Stimulated activated CD8-positive, alpha-beta memory T cell treated with anti-CD3 and anti-CD28 coated beads, Interleukin-4, amount 100 ng/mL, for 48 hours (primary cell): Measurements from ENCODE around the gene ERGIC3.
"Not testable (repeated sequence)": the region's sequence is repeated elsewhere in the genome, so short reads cannot be mapped to it uniquely, and the experiment has no call there.

Experiments used
- DNase-seq: peaks from one replicate; pipeline ENCODE4 v3.0.0-alpha.2; 2020

The ERGIC3 gene

DNA sequence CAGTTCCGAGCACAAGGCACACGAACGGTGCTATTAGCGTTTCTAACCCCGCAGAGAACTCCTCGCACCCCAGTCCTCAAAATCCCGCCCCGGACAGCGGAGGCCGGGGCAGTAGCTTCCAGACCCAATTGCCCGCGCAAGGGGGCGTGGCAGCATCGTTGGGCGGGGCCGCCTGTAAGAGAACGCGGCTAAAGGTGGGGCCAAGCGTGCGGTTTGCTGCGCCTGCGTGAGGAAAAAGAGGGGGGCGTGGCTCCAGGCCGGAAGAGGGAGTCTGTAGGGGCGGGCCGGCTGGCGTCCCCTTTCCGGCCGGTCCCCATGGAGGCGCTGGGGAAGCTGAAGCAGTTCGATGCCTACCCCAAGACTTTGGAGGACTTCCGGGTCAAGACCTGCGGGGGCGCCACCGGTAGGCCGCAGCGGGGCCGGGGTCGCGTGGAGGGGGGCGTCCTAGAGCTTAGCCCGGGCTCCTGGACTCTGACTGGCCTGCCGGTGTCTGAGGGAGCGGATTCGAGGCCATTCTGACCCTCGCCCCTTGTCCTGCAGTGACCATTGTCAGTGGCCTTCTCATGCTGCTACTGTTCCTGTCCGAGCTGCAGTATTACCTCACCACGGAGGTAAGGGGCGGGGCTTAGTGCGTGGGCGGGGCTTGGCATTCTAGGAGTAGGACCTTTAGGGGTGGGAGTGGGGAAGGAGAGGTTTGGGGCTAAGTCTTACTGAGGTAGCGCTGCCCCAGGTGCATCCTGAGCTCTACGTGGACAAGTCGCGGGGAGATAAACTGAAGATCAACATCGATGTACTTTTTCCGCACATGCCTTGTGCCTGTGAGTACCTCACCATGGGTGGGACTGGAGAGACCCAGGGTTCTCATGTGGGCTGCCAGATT, at the start of gene ERGIC3:
ERGIC3 (plus strand) TSS at position 296 of the 880 bp plus-strand sequence; CDS start at position 316, 20 bp downstream.
- DNase-seq, result peak; percentile 99

- DNase-seq, result no peak
Observed at GRCh38 chr20:35492352-35492751, 49.5 kb upstream of the ERGIC3 start.

- DNase-seq, result no peak
Observed at GRCh38 chr20:35496481-35496880, 45.4 kb upstream of the ERGIC3 start.

- no peak for DNase-seq
Observed at GRCh38 chr20:35497320-35497719, 44.6 kb upstream of the ERGIC3 start.

DNA sequence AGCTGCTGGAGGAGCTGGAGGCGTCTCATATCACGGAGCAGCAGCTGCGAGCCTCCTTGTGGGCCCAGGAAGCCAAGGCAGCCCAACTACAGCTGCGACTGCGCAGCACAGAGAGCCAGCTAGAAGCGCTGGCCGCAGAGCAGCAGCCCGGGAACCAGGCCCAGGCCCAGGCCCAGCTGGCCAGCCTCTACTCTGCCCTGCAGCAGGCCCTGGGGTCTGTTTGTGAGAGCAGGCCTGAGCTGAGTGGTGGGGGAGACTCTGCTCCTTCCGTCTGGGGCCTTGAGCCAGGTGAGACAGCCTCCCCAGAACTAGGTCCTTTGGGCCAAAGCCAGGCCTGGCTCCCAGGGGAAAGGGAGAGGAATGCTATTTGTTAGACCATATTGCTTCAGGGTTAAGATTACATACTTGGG, 44.1 kb upstream of the ERGIC3 start:
- DNase-seq, result no peak

DNA sequence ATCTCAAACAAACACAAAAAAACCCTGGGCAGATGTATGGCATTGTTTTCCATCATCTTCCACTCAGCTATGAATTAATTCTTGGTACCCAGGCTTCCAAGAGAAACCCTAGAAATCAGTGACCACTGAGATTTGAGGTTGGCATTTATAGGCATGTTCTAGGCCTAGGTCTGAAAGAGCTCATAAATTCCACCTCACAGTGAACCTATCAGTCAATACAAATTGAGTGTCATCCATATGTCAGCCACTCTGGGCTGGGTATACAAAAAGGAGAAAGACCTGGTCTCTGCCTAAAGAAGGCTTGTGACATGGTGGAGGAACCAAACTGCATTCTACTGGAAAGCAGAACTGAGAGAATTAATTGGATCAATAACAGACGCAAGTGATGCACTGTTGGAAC, 42.6 kb upstream of the ERGIC3 start:
- no peak for DNase-seq

DNA sequence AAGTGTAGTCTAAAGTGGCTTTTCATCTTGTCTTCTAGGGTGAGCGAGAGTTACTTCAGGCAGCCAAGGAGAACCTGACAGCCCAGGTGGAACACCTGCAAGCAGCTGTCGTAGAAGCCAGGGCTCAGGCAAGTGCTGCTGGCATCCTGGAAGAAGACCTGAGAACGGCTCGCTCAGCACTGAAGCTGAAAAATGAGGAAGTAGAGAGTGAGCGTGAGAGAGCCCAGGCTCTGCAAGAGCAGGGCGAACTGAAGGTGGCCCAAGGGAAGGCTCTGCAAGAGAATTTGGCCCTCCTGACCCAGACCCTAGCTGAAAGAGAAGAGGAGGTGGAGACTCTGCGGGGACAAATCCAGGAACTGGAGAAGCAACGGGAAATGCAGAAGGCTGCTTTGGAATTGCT, 39.5 kb upstream of the ERGIC3 start:
- no peak for DNase-seq

- no peak for DNase-seq
Observed at GRCh38 chr20:35503281-35503680, 38.6 kb upstream of the ERGIC3 start.

- DNase-seq, result no peak
Observed at GRCh38 chr20:35503841-35504561, 37.9 kb upstream of the ERGIC3 start.

- no peak for DNase-seq
Observed at GRCh38 chr20:35504751-35505150, 37.1 kb upstream of the ERGIC3 start.

- no peak for DNase-seq
Observed at GRCh38 chr20:35506179-35506578, 35.7 kb upstream of the ERGIC3 start.

DNA sequence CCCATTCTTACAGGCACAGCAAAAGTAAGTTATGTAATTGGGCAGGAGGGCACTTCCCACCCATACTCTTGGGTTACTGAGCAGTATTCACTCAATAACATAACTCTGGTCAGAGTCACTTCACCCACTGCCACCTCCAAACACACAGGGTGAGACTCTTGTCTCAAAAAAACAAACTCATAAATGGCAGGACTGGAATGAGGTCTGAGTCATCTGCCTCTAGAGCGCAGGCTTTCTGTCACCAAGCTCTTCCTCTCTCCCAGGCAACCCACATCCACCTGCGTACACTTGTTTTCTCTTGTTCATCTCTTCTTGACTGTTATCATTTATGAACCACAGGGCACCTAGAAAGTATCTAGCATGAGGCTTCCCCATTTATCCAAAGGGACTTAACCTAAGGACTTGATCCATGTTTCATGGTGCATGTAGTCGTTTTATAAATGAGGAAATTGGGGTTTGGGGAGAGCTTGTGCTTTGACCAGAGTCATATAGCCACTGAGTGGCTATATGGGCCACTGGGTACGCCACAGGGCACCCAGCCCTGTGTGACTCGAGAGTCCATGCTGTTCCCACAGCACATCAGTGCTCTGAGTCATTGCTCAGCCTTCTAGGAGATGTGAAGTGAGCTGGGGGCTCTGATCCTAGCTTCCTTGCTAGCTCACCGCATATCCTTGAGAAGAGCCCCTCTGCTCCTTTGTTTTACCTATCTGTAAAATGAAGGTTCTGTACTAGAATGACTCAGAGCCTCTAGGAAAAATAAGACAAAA, 34.8 kb upstream of the ERGIC3 start:
- no peak for DNase-seq

DNA sequence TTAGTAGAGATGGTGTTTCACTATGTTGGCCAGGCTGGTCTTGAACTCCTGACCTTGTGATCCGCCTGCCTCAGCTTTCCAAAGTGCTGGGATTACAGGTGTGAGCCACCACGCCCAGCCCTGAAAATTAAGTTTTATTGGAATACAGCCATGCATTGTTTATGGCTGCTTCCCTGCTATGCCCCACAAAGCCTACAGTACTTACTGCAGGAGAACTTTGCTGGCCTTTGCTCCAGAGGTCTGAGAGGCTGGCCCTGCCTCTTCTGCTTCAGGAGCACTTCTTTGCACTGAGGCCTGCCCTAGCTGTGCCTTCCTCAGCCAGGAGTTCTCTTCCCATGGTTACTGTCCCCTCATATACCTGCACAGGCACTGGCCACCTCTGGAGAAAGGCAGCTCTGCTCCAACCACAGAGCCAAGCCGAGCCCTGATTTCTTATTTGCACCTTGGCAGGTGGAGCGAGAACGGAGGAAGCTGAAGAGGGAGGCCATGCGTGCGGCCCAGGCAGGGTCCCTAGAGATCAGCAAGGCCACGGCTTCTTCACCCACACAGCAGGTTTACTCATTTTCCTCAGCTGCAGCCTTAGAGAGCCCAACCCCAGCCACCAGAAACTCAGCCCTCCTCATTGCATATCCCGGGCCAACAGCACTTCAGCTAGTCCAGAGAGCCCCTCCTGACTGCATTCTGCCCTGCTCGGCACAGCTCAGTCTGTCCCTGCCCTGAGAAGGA, 33.2 kb upstream of the ERGIC3 start:
- no peak for DNase-seq

DNA sequence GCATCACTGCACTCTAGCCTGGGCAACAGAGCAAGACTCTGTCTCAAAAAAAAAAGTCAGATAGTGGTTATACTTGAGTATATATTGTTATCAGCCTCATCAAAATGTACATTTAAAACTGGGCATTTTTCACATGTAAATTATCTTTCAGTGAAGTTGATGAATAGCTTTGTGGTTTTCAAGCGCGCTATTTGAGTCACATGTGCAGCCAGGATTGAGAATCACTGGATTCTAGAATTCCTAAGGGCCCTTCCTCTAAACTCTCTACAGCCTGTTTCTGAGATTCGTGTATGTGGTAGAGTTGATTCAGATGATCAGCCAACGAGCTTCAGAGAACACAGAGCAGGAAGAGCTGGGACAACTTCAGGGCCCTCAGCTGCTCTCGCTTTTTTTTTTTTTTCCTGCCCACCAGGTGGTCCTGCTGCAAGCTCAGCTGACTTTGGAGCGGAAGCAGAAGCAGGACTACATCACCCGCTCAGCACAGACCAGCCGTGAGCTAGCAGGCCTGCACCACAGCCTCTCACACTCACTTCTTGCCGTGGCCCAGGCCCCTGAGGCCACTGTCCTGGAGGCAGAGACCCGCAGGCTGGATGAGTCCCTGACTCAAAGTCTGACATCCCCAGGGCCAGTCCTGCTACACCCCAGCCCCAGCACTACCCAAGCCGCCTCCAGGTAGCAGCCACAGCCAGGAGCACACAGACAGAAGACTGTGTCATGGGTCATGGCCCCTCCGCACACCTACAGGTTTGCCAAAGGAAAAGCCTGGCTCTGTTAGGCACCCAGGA, 30.7 kb upstream of the ERGIC3 start:
- no peak for DNase-seq

DNA sequence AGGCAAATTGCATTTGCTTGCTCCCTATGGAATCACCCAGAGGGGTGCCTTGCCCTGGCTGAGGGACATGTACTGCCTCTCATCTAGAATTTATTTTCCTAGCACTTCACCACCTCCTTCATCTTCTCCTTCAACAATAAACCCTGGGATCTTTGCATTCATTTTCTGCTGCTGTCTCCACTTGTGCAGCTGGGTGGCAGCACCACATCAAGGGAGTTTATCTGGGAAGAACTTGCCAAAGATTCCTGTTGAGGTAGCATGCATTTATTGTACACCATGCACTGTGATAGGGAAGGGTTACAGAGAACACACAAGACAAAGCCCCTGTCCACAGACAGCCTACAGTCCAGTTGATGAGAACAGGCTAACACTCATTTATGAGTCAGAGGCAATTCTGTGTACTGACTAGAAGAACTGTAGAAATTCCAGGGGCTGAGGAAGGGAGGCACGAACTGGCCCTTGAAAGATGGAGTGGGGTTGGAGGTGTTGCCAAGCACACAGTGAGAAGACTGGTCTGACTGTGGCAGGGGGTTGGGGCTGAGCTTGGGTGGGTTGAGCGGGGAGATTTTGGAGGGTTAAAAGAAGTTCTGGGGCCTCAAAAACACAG, 30.0 kb upstream of the ERGIC3 start:
- no peak for DNase-seq

DNA sequence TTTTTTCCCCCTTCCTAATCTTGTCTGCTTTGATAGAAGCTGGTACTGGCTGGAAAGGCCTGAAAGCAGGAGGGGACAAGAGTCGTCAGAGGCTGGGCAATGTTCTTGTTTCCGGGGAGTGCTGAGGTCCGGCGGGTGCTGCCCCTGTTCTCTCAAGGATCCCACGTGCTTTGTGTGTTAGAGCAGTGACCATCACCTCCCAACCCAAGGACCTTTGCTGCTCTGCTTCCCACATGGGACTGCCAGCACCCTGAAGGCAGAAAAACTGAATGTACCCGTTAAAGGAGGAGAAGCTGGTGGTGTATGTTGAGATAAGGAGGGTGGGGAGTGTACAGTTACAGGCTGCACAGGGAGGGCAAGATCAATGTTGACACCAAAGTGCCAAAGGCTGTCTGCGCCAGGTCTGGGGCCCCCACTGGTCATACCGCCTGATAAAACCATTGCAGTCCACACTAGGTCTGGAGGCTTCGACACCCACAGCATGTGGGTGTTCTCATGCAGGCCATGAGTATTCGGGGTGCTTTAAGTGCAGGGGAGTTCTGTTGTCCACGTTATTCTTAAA, 27.4 kb upstream of the ERGIC3 start:
- DNase-seq, result no peak

DNA sequence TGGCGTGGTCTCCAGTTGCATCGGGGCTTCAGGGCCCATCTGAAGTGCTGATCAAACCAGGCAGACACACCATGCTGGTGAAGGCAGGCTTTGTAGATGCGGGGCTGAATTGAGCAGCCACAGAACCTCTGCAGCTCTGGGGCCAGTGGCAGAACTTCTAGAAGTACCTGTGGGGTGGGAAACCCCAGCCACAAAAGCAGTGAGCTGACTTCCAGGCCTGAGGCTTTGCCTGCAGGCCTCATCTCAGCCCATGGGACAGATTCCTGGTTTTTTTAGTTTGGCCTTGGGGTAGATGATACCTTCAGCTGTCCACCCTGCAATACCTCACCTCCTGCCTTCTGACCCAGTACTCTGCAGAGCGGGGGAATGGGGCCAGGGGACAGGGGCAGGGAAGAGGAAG, 26.5 kb upstream of the ERGIC3 start:
- DNase-seq, result no peak

GRCh38 chr20:35515949-35516645, 25.8 kb upstream of the ERGIC3 start:
- no peak for DNase-seq

- DNase-seq, result no peak
Observed at GRCh38 chr20:35517125-35517524, 24.8 kb upstream of the ERGIC3 start.

DNA sequence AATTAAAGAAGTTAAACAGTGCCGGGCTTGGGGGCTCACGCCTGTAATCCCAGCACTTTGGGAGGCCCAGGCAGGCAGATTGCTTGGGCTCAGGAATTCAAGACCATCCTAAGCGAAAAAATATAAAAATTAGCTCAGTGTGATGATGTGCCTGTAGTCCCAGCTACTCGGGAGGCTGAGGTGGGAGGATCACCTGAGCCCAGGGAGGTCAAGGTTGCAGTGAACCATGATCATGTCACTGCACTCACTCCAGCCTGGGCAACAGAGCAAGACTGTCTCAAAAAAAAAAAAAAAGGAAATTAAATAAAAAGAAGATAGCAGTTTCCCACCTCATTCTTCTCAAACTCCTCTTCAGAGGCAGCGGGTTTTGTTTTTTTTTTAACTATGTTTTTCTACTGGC, 24.1 kb upstream of the ERGIC3 start:
- not testable (repeated sequence) for DNase-seq
